Measurements from ENCODE around the gene EHF. TPM values are rescaled to one million over a fixed set of nuclear protein-coding genes. Genes with fewer than 3 reads are reported as not detected.
A peak's percentile ranks its signal among the peaks of the same experiment; 100 is the strongest.

The EHF gene
- total and polyA plus RNA-seq, 9 of the 15 experiments (the other 6 are each of a cell fraction or from before 2014, with no cell fraction given), result 0.04 to 0.54 (median 0.37) TPM

- TF ChIP-seq, protein P1, sequence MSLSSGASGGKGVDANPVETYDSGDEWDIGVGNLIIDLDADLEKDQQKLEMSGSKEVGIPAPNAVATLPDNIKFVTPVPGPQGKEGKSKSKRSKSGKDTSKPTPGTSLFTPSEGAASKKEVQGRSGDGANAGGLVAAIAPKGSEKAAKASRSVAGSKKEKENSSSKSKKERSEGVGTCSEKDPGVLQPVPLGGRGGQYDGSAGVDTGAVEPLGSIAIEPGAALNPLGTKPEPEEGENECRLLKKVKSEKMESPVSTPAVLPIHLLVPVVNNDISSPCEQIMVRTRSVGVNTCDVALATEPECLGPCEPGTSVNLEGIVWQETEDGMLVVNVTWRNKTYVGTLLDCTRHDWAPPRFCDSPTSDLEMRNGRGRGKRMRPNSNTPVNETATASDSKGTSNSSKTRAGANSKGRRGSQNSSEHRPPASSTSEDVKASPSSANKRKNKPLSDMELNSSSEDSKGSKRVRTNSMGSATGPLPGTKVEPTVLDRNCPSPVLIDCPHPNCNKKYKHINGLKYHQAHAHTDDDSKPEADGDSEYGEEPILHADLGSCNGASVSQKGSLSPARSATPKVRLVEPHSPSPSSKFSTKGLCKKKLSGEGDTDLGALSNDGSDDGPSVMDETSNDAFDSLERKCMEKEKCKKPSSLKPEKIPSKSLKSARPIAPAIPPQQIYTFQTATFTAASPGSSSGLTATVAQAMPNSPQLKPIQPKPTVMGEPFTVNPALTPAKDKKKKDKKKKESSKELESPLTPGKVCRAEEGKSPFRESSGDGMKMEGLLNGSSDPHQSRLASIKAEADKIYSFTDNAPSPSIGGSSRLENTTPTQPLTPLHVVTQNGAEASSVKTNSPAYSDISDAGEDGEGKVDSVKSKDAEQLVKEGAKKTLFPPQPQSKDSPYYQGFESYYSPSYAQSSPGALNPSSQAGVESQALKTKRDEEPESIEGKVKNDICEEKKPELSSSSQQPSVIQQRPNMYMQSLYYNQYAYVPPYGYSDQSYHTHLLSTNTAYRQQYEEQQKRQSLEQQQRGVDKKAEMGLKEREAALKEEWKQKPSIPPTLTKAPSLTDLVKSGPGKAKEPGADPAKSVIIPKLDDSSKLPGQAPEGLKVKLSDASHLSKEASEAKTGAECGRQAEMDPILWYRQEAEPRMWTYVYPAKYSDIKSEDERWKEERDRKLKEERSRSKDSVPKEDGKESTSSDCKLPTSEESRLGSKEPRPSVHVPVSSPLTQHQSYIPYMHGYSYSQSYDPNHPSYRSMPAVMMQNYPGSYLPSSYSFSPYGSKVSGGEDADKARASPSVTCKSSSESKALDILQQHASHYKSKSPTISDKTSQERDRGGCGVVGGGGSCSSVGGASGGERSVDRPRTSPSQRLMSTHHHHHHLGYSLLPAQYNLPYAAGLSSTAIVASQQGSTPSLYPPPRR (CRISPR knock-in tag; IDR thresholded peaks at IDR 0.05; ENCODE audit: borderline replicate concordance), result no peak
- TF ChIP-seq ZNF785 (CRISPR knock-in tag; IDR thresholded peaks at IDR 0.05) (no peak), DEAF1 (CRISPR knock-in tag; IDR thresholded peaks at IDR 0.05) (no peak), LARP7 (IDR thresholded peaks at IDR 0.05) (no peak), ZNF253 (CRISPR knock-in tag; conservative IDR thresholded peaks at IDR 0.05) (no peak), ZFP36 (IDR thresholded peaks at IDR 0.05; ENCODE audit: low read depth, low read length, partially characterized antibody) (no peak), ADNP (tag; IDR thresholded peaks at IDR 0.05) (no peak), EGR1 (conservative IDR thresholded peaks at IDR 0.05) (no peak), SIN3B (IDR thresholded peaks at IDR 0.05; ENCODE audit: low read depth) (no peak), ZNF146 (CRISPR knock-in tag; IDR thresholded peaks at IDR 0.05; ENCODE audit: unreplicated experiment) (no peak), HES1 (IDR thresholded peaks at IDR 0.05; ENCODE audit: low read depth) (no peak), KAT8 (IDR thresholded peaks at IDR 0.05; ENCODE audit: low read depth) (no peak), RAD21 (CRISPR knock-in tag; conservative IDR thresholded peaks at IDR 0.05 in 1 of 2, IDR thresholded peaks at IDR 0.05 in 1 of 2) (peak in 1 of 2 experiments; percentile 70; a peak in 2 of 4 replicates), ZNF280B (CRISPR knock-in tag; IDR thresholded peaks at IDR 0.05) (no peak)
- TF ChIP-seq, protein P2, sequence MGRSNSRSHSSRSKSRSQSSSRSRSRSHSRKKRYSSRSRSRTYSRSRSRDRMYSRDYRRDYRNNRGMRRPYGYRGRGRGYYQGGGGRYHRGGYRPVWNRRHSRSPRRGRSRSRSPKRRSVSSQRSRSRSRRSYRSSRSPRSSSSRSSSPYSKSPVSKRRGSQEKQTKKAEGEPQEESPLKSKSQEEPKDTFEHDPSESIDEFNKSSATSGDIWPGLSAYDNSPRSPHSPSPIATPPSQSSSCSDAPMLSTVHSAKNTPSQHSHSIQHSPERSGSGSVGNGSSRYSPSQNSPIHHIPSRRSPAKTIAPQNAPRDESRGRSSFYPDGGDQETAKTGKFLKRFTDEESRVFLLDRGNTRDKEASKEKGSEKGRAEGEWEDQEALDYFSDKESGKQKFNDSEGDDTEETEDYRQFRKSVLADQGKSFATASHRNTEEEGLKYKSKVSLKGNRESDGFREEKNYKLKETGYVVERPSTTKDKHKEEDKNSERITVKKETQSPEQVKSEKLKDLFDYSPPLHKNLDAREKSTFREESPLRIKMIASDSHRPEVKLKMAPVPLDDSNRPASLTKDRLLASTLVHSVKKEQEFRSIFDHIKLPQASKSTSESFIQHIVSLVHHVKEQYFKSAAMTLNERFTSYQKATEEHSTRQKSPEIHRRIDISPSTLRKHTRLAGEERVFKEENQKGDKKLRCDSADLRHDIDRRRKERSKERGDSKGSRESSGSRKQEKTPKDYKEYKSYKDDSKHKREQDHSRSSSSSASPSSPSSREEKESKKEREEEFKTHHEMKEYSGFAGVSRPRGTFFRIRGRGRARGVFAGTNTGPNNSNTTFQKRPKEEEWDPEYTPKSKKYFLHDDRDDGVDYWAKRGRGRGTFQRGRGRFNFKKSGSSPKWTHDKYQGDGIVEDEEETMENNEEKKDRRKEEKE (IDR thresholded peaks at IDR 0.05; ENCODE audit: borderline replicate concordance in 1 of 2, control insufficient read depth in 1 of 2, low read depth in 2 of 2, low read length in 1 of 2), result no peak
- TF ChIP-seq, protein P3, sequence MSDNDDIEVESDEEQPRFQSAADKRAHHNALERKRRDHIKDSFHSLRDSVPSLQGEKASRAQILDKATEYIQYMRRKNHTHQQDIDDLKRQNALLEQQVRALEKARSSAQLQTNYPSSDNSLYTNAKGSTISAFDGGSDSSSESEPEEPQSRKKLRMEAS (CRISPR knock-in tag; IDR thresholded peaks at IDR 0.05), result no peak
Observed at GRCh38 chr11:34602245-34602644, 18.6 kb upstream of the EHF start (continued).

All from K562 (cell line).